HAP-1 (cell line): Measurements from ENCODE around the gene NDOR1.
A peak's percentile ranks its signal among the peaks of the same experiment; 100 is the strongest.
"Not testable (repeated sequence)": the region's sequence is repeated elsewhere in the genome, so short reads cannot be mapped to it uniquely, and the experiment has no call there.

Source experiments
- DNase-seq, 2 experiments: peaks; one replicate each; pipeline ENCODE4 v3.0.0-alpha.2; 2016 to 2020; ENCODE audit warnings: low spot score in 2 of 2
- H3K27me3 ChIP-seq: fragments of 250-450 bp; sonication (Bioruptor Pico); 2 replicates; pipeline ENCODE4 v1.5.1; 2020; ENCODE audit warnings: low read depth, mild to moderate bottlenecking, moderate library complexity
- H3K36me3 ChIP-seq: fragments of 250-450 bp; sonication (Bioruptor Pico); replicated peaks from 2 replicates; pipeline ENCODE4 v1.5.1; 2020; ENCODE audit warnings: mild to moderate bottlenecking
- H3K4me1 ChIP-seq: fragments of 250-450 bp; sonication (Bioruptor Pico); 2 replicates; pipeline ENCODE4 v1.5.1; 2020; ENCODE audit warnings: mild to moderate bottlenecking
- H3K4me3 ChIP-seq: fragments of 250-450 bp; sonication (Bioruptor Pico); 2 replicates; pipeline ENCODE4 v1.5.1; 2020; ENCODE audit warnings: mild to moderate bottlenecking, moderate library complexity
- H3K9me3 ChIP-seq: fragments of 250-450 bp; sonication (Bioruptor Pico); 2 replicates; pipeline ENCODE4 v1.5.1; 2020; ENCODE audit warnings: mild to moderate bottlenecking, moderate library complexity
- in situ Hi-C: fragments of 300-500 bp; cut with MboI; formaldehyde crosslinking; loops from 3 replicates; pipeline ENCODE4 v1.14.3; 2020; ENCODE audit warnings: low sequenced_read_pairs, inconsistent platforms, mixed read lengths

Gene NDOR1

GRCh38 chr9:137235424-137236237 lies 30.1 kb downstream of the NDOR1 start:
- Histone ChIP-seq H3K36me3 (peaks cover 4% of the 10 kb centered on the region; the same call in 1 of the 2 replicates), H3K27me3 (no peaks in the 10 kb centered on the region), H3K4me1 (peaks cover 11% of the 10 kb centered on the region), H3K9me3 (no peaks in the 10 kb centered on the region), H3K4me3 (no peak overlapping the region)
- in situ Hi-C loops: loop anchor here (25.0 kb wide), 1 partner anchor 448 kb away; the partner anchor contains the start of genes CCDC183 and TMEM141
- DNase-seq: no peak

GRCh38 chr9:137236238-137236935 lies 30.9 kb downstream of the NDOR1 start:
- H3K36me3 ChIP-seq: peaks cover 4% of the 10 kb centered on the region; the same call in 1 of the 2 replicates
- no peaks in the 10 kb centered on the region for H3K9me3 ChIP-seq
- DNase-seq: peak; percentile 56 to 96
- H3K4me1 ChIP-seq: peaks cover 11% of the 10 kb centered on the region
- no peaks in the 10 kb centered on the region for H3K27me3 ChIP-seq
- peak overlapping the region; percentile 8; the same call in 1 of the 2 replicates for H3K4me3 ChIP-seq
- in situ Hi-C loops: loop anchor here (25.0 kb wide), 1 partner anchor 449 kb away; the partner anchor contains the start of genes CCDC183 and TMEM141

- in situ Hi-C loops: loop anchor here (25.0 kb wide), 1 partner anchor 450 kb away; the partner anchor contains the start of genes CCDC183 and TMEM141
- Histone ChIP-seq H3K9me3 (no peaks in the 10 kb centered on the region), H3K4me1 (peaks cover 11% of the 10 kb centered on the region), H3K36me3 (peaks cover 8% of the 10 kb centered on the region), H3K27me3 (no peaks in the 10 kb centered on the region), H3K4me3 (peak overlapping the region; percentile 8; the same call in 1 of the 2 replicates)
- DNase-seq: no peak
These were observed 31.5 kb downstream of the NDOR1 start for GRCh38 chr9:137236936-137237421.

- Histone ChIP-seq H3K4me3 (no peak overlapping the region), H3K36me3 (peaks cover 19% of the 10 kb centered on the region), H3K27me3 (no peaks in the 10 kb centered on the region), H3K9me3 (no peaks in the 10 kb centered on the region), H3K4me1 (peaks cover 11% of the 10 kb centered on the region)
- in situ Hi-C loops: loop anchor here (25.0 kb wide), 1 partner anchor 451 kb away; the partner anchor contains the start of genes CCDC183 and TMEM141
- no peak for DNase-seq
These were observed 32.5 kb downstream of the NDOR1 start for GRCh38 chr9:137237759-137238726.

- DNase-seq: not testable (repeated sequence)
- H3K4me1 ChIP-seq: peaks cover 11% of the 10 kb centered on the region
- in situ Hi-C loops: loop anchor here (25.0 kb wide), 1 partner anchor 452 kb away; the partner anchor contains the start of genes CCDC183 and TMEM141
These were observed 34.2 kb downstream of the NDOR1 start for GRCh38 chr9:137239541-137240200.

GRCh38 chr9:137240318-137240840 lies 34.9 kb downstream of the NDOR1 start:
- peaks cover 11% of the 10 kb centered on the region for H3K4me1 ChIP-seq
- H3K36me3 ChIP-seq: peaks cover 30% of the 10 kb centered on the region
- H3K9me3 ChIP-seq: no peaks in the 10 kb centered on the region
- no peaks in the 10 kb centered on the region for H3K27me3 ChIP-seq
- H3K4me3 ChIP-seq: peak overlapping the region; percentile 81
- in situ Hi-C loops: loop anchor here (25.0 kb wide), 1 partner anchor 453 kb away; the partner anchor contains the start of genes CCDC183 and TMEM141
- DNase-seq: peak in 1 of 2 experiments; percentile 71

More at GRCh38 chr9:137239541-137240200, 34.2 kb downstream of the NDOR1 start:
- Histone ChIP-seq H3K36me3 (peaks cover 30% of the 10 kb centered on the region), H3K4me3 (peak overlapping the region; percentile 81)
- not testable (repeated sequence) for H3K27me3 ChIP-seq, H3K9me3 ChIP-seq

- Histone ChIP-seq H3K27me3 (no peaks in the 10 kb centered on the region), H3K9me3 (no peaks in the 10 kb centered on the region), H3K4me1 (peaks cover 11% of the 10 kb centered on the region), H3K4me3 (peak within 1 kb of the TSS; percentile 82), H3K36me3 (peaks cover 30% of the 10 kb centered on the region)
- in situ Hi-C loops: loop anchor here (25.0 kb wide), 1 partner anchor 454 kb away; the partner anchor contains the start of genes CCDC183 and TMEM141
- peak; percentile 99 for DNase-seq
These were observed 35.5 kb downstream of the NDOR1 start, which contains the start of gene TUBB4B for GRCh38 chr9:137240841-137241489. TUBB4B (plus strand) TSS chr9:137241287; CDS start chr9:137241361, 74 bp downstream.

GRCh38 chr9:137241490-137242268 lies 36.2 kb downstream of the NDOR1 start:
- DNase-seq: no peak
- Histone ChIP-seq H3K27me3 (no peaks in the 10 kb centered on the region), H3K4me3 (peak overlapping the region; percentile 82), H3K4me1 (peaks cover 10% of the 10 kb centered on the region), H3K9me3 (no peaks in the 10 kb centered on the region), H3K36me3 (peaks cover 30% of the 10 kb centered on the region)
- in situ Hi-C loops: loop anchor here (25.0 kb wide), 1 partner anchor 454 kb away; the partner anchor contains the start of genes CCDC183 and TMEM141

GRCh38 chr9:137242269-137243203 lies 37.0 kb downstream of the NDOR1 start:
- no peaks in the 10 kb centered on the region for H3K9me3 ChIP-seq
- DNase-seq: no peak
- peak overlapping the region; percentile 82 for H3K4me3 ChIP-seq
- H3K4me1 ChIP-seq: peaks cover 6% of the 10 kb centered on the region
- peaks cover 30% of the 10 kb centered on the region for H3K36me3 ChIP-seq
- in situ Hi-C loops: loop anchor here (25.0 kb wide), 1 partner anchor 455 kb away; the partner anchor contains the start of genes CCDC183 and TMEM141
- H3K27me3 ChIP-seq: no peaks in the 10 kb centered on the region

- H3K9me3 ChIP-seq, H3K27me3 ChIP-seq, DNase-seq, H3K4me3 ChIP-seq, H3K4me1 ChIP-seq: not testable (repeated sequence)
- in situ Hi-C loops: loop anchor here (25.0 kb wide), 1 partner anchor 456 kb away; the partner anchor contains the start of genes CCDC183 and TMEM141
- peaks cover 30% of the 10 kb centered on the region for H3K36me3 ChIP-seq
These were observed 37.7 kb downstream of the NDOR1 start for GRCh38 chr9:137243266-137243625.
